ENCODE measurements around the gene ANKMY1.
A peak's percentile ranks its signal among the peaks of the same experiment; 100 is the strongest.

The ANKMY1 gene

GRCh38 chr2:240557808-240558207 lies at the start of gene ANKMY1:
TSS of gene ANKMY1 (minus strand) at chr2:240557988. CDS start at chr2:240557335, 653 bp downstream.
- DNase-seq: no peak

DNA sequence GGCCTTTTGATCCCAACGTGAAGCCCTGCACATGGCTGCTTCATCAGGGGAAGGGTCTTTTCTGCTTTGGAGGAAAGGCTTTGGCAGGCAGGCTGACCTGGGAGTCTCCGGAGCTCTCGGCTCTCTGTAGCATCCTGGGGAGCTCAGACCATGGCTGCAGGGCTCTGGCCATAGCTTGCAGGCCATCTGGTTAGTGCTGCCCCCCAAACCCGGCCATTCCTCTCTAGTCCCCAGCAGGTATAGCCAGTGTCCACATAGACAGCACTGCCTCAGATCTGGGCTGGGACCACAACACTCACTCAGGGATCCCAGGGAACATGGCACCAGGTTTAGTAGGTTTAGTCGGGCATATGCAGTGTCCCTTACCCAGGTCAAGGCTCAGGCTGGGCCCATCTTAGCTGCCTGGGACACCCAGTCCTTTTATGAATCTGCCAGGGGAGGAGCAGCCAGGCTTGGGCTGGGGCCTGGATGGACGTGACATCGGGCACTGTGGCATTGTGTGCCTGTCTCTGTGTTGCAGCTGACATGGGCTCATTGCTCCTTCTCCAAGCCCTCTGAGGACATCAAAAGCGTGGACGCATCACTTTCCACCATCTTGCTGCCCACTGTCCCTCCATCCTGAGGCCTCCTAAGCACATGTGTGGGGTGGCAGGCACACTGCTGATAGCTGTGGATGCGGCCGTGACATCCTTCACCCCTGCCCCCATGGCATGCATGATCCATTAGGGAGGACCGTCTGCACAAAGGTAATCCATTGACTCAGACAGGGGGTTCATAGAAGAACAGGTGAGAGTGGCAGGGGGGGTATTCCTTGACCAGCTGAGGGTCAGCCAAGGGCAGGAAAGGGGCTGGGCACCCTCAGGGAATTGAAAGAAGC lies 48.3 kb upstream of the ANKMY1 start:
- no peak for DNase-seq

DNA sequence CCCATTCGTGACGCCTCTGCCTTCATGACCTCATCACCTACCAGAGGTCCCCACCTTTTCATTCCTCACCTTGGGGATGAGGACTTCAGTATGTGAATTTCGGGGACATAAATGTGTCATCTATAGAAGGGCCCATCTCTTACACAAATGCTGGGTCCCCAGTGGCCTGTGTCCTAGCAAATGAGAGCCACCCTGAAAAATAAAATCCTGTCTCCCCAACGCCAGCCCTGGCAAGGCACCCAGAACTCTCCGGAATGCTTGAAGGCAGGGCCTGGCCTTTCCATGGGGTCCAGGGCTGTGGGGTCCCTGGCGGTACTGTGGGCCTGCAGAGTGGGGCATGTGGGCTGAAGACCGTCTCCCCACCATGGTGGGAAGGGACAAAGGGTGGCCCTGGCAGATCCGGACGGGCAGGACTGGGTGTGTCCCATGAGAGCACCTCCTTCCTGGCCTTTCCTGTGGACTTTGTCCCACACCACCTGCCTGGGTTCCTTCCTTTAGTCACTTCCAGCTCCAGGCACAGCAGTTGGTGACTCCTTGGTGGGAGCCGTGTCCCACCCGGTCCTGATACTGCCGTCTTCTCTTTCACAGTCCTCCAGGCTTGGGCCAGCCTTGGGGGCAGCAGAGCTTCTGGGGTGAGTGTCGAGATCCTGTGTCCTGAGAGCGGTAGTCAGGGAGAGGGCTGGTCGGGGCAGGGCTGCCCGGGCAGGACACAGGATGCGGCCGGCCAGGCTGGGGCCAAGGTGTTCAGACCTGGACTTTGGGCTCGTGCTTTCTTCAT lies 47.3 kb upstream of the ANKMY1 start:
- no peak for DNase-seq

- DNase-seq: no peak
These were observed 46.6 kb upstream of the ANKMY1 start for GRCh38 chr2:240604291-240604938.

DNA sequence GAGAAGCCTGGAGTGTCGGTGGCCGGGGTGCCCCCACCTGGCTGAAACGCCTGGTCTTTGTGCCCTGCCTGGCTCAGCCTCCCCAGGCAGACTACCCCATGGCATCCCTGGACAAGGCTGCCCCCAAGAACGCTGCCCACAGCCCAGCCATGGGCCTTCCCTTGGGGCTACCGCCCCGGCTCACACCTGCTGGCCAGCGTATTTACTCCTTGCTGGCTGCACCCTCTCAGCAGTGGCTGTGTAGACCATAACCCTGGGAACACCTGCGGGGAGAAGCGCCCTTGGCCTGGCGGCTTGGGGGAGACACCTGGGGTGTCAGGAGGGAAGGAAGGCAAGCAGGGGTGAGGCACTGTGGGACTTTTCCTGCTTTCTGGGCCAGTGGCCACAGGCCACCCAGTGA lies 46.1 kb upstream of the ANKMY1 start:
- no peak for DNase-seq

- no peak for DNase-seq
These were observed 45.5 kb upstream of the ANKMY1 start for GRCh38 chr2:240603081-240603835.

- DNase-seq: no peak
These were observed 44.7 kb upstream of the ANKMY1 start for GRCh38 chr2:240602266-240603050.

DNA sequence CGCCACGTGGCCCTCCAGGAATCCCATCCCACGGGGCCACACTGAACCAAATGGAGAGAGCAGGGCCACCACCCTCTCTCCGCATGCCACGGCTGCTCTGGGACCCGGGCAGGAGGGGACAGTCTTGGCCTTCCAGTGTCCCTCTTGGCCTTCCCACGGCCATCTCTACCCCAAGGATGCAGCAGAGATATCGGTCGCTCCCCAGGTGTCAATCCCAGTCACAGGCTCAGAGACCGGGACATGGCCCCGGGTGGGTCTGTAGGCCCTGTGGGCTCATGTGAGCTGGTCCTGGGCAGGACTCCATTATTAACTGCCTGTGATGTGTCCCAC lies 44.0 kb upstream of the ANKMY1 start:
- DNase-seq: no peak

DNA sequence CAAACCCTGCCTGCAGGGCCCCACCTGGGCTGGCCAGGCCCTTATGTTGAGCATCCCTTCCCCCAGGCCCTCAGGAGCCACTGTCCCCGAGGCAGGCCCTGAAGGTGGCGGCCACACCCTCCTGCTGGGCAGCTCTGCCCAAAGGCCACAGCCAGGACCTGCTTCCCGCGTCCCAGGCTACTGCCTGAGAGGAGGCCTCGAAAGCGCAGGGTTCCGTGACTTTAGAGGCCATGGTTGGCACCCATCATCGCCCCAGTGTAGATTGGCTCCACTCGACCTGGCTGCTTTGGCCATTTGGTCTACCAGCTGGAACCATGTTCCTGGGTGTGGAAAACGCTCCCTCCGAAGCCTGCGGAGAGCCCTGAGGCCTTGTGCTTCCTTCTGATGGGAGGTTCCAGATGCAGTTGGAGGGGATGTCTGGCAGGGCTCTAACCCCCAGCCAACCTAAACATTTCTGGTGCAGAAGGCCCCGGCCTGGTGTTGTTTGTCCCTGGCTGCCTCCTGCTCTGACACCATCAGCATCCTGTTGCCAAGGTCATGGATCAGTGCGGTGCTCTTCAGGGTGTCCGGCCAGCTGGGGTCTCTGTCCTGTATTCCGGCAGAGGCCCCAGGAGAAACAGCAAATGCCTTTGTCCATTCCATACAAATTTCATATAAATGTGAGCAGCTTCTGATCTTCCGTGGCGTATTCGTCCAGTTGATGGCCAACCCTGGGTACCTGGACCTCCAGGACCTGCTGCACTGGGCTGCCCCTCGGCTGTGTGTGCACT lies 43.5 kb upstream of the ANKMY1 start:
- DNase-seq: no peak

DNA sequence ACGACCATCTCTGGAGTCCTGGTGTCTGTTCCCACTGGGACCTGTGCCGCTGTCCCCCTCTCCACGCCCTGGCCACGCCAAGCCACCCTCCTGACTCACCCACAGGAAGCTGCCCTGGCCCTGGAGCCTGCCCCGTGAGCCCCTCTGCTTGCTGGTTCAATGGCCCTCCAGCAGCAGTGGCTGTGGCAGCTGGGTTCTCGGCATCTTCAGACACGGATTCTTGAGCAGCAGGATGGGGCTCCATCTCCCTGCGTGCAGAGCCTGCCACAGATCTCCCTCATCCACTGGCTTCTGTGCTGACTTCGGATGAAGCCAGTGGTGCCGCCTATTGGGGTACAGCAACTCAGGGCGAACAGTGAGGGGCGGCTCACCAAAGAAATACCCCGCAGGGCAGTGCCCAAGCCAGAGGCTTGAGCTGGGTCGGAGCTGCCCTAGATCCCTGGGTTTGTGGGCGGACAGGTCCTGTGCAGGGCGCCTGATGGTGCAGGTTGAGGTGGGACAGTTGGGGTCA lies 42.7 kb upstream of the ANKMY1 start:
- no peak for DNase-seq

- no peak for DNase-seq
These were observed 41.4 kb upstream of the ANKMY1 start for GRCh38 chr2:240599141-240599583.

- no peak for DNase-seq
These were observed 40.6 kb upstream of the ANKMY1 start for GRCh38 chr2:240598311-240598911.

DNA sequence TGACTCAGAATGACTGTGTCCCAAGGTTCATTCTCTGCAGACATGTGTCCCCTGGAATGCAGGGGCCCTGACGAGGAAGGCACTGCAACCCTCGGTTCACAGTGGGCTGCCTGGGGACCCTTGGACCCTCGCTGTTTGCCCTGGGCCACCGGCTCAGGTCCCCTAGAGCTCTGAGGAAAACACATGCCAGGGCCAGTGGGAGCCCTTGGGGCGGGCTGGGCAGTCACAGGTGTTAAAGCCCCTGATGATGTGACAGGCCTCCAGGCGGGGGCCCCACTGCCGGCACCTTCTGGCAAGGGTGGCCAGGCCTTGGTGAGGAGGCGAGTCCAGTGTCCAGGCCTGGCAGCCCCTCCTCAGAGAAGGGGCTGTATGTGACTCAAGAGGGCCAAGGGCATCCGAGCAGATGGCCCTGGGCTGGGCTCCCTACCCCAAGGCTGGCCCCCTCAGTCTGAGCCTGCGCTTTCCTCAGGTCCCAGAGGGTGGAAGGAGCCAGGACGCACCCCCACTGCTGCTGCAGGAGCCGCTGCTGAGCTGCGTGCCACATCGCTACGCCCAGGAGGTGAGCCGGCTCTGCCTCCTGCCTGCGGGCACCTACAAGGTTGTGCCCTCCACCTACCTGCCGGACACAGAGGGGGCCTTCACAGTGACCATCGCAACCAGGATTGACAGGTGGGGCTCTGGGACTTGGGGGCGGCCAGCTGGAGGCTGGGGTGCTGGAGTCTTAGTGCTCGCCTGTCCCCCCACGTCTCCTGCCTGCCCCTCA lies 39.8 kb upstream of the ANKMY1 start:
- DNase-seq: no peak

DNA sequence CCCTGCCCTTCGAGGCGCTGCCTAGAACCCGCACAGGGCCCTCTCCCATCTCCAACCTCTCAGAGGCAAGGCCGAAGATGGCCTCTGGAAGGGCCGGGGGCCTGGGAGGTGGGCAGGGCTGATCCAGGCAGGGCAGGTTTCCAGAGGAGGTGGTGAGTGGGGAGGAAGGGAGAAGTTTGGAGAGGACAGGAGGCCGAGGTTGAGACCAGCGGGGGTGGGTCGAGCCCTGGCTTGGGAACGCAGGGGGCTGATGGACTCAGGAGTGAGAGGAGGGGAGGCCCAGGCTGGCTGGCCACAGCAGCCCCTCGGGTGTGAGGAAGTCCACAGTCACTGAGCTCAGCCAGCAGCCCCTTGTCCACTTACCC lies 39.2 kb upstream of the ANKMY1 start:
- DNase-seq: no peak

DNA sequence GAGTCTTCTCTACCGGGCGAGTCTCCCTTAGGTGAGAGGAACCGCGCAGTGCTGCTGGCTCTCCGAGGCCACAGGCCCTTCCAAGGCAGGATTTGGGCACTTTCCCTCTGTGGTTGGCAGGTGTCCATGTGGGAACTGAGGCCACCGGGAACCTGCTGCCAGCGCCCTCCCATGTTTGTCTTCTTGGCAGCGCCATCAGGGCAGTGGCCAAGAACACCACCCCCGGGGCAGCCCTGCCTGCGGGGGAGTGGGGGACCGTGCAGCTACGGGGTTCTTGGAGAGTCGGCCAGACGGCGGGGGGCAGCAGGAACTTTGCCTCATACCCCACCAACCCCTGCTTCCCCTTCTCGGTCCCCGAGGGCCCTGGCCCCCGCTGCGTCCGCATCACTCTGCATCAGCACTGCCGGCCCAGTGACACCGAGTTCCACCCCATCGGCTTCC lies 38.7 kb upstream of the ANKMY1 start:
- peak; percentile 38 for DNase-seq

GRCh38 chr2:240596080-240596460 lies 38.3 kb upstream of the ANKMY1 start:
- DNase-seq: no peak

- no peak for DNase-seq
These were observed 37.7 kb upstream of the ANKMY1 start for GRCh38 chr2:240595381-240596079.

DNA sequence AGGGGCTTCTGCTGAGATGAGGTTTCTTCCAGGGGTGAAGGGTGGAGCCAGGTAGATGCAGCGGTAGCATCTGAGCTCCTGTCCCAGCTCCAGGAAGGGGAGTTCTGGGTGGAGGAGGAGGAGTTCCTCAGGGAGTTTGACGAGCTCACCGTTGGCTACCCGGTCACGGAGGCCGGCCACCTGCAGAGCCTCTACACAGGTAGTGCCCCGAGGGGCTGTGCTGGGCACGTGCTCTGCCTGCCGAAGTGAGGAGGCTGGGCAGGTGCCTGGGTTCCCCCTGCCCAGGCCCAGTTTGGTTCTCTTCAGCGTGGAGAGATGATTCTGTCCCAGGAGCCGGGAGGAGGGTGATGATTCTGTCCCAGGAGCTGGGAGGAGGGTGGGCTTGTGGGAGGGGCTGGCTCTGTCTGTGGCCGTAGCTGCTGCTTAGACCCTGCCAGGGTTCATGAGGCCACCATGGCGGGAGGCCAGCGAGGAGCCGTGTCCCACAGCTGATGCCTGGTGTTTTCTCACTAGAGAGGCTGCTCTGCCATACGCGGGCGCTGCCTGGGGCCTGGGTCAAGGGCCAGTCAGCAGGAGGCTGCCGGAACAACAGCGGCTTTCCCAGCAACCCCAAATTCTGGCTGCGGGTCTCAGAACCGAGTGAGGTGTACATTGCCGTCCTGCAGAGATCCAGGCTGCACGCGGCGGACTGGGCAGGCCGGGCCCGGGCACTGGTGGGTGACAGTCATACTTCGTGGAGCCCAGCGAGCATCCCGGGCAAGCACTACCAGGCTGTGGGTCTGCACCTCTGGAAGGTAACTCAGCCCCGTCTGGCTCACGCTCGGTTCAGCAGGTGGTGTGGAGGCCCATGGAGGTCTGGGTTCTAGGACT lies 37.0 kb upstream of the ANKMY1 start:
- no peak for DNase-seq
